Measurements from ENCODE around the gene SLC25A29.
"Not testable (repeated sequence)": the region's sequence is repeated elsewhere in the genome, so short reads cannot be mapped to it uniquely, and the experiment has no call there.

The SLC25A29 gene

GRCh38 chr14:100292776-100293461, 13.3 kb downstream of the SLC25A29 start:
- no peak for DNase-seq

DNA sequence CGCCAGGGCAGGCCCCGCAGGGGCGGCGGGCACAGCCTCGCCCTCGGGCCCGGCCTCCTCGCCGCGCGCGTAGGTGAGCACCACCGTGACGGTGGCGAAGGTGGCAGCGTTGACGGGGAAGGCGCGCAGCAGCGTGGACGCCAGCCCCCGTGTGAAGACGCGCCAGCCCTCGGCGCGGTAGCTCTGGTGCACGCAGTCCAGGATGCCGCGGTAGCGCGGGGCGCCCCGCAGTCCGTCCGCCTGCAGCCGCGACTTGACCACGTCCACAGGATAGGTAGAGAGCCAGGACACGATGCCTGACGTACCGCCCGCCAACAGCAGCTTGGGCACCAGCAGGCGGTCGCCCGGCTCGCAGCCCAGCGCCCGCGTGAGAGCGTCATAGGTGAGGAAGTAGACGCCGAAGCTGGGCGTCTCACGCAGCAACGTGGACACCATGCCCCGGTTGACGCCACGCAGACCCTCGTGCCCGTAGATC, 13.9 kb downstream of the SLC25A29 start:
- DNase-seq: no peak

DNA sequence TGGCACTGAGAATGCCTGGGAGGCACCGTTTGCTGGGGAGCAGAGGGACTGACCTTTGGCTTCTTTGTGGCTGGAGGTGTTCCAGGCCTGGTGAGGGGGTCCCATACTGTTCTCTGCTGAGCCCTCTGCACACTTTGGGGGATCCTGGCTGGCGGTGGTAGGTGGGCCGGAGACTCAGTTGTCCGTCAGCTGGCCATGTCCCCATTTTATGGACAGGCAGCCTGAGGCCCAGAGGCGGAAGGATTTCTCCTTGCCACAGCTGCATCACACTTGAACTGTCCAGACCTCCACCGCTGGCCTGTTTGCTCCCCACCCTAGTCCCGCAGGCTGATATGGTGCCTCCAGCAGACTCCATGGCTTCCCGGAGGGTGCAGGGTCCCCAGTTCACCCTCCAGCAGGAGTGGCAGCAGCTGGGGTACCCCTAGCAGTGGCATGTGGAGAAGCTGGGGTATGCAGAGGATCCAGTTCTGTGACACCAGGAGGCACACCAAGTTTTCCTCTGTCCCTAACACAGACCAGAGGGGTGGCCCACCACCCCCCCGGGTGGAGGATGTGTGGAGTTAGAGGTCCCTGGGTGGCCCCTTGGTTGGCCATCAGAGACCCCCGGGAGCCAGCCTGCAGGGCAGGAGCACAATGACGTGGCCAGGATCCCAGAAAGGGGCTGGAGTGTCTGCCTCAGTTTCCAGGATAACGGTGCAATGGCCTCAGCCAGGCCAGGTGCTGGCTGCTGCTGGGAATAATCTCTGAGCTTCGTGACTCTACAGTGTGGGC, 14.8 kb downstream of the SLC25A29 start:
- DNase-seq: no peak

- no peak for DNase-seq
Measured at GRCh38 chr14:100290607-100291304, 15.5 kb downstream of the SLC25A29 start.

DNA sequence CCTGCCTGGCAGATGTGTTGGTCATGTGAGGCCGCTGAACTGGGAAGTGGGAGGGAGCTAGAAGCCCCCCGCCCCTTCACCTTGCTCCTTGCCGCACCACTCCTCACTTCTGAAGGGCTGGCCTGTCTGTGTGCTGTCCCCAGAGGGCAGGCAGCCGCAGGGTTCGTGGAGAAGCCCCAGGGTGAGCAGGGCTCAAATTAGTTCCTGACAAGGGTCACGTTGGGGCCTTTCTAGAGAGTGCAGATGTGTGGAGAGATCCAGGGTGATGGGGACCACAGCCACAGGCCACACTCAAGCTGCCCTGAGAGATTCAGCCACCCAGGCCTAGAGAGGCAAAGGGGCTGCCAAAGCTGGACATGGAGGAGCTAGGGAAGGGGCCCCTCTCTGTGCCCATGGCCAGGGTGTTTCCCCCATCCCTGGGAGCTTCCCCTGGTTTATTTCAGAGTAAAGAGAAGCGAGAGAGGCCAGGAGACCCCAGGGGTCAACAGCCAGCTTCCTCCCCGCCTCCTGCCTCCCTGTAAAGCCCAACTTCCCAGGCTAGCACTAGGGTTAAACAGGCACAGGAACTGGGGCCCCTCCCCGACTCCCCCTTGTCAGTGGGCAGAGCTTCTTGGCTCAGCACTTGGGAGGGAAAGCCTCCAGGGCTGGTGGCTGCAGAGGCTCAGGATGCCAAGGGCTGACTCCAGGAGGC, 16.2 kb downstream of the SLC25A29 start:
- no peak for DNase-seq

GRCh38 chr14:100288382-100289185, 17.7 kb downstream of the SLC25A29 start:
- DNase-seq: no peak

DNA sequence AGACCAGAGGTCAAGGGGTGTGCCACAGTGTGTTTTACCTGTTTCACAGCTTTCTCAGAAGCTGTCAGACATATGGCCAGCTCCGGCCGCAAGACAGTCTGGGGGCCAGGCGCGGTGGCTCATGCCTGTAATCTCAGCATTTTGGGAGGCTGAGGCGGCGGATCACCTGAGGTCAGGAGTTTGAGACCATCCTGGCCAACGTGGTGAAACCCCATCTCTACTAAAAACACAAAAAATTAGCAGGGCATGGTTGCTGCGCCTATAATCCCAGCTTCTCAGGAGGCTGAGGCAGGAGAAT, 18.3 kb downstream of the SLC25A29 start:
- not testable (repeated sequence) for DNase-seq

DNA sequence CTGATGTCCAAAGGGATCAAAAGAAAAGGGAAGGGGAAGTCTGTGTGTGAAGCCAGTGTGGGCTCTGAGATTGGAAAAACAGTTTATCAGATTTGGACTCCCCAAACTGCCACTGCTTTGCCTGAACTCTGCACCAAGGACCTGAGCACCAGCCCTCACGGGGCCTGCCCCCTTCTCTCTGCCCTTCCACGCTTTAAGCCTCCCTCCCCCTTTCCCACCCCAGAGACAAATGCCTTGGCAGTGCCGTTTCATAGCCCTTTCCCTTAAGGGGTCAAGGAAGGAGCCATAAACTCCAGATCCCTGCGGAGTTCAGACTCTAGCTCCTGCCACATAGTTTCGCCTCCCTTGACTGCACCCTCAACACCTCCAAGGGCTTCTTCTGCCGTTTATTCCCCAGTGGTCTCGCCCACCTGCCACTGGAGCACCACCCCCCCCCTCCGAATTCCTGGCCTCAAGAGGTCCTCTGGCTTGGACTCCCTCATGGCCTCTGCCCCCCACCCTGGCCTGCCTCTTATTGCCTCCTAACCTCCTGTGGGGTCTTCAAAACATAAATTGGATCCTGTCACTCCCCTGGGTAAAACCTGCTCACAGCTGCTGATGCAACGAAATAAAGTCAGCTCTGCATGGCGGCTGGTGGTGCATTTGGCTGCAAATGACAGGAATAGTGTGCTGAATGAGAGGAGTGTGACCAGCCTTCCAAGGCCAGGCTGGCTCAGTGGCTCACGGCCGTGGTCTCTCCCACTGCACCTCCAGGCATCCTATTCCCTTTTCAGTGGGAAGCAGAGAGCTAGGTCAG, 18.8 kb downstream of the SLC25A29 start:
- no peak for DNase-seq

DNA sequence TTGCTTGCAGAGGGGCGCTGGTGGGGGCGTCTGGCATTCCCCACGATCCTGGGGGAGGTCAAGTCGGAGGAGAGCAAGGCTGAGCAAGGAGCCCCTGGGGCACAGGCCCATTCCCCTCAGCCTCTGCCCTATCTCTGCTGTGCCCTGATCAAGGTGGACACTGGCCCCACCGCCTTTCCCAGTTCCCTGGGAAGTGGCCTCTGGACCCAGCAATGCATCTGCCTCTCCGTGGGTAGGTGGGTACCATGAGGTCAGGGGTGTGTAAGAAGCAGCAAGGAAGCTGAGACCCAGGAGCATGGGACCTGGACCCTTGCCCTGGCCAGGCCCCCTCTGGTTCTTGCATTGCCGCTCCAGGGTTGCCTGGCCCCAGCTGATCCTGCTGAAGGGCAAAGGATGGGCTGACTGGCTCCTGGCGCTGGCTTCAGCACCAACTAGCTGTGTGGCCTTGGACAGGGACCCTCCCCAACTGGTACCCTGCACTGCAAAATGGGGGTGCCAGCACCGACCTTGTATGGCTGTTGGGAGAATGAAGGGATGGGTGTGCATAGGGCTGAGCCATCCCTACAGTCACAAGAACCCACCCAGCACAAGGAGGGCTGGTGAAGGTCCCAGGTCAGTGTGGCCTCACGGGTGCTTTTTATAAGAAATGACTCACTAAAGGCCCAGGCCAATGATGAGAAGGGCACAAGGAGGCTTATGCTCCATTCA, 19.6 kb downstream of the SLC25A29 start:
- DNase-seq: no peak

DNA sequence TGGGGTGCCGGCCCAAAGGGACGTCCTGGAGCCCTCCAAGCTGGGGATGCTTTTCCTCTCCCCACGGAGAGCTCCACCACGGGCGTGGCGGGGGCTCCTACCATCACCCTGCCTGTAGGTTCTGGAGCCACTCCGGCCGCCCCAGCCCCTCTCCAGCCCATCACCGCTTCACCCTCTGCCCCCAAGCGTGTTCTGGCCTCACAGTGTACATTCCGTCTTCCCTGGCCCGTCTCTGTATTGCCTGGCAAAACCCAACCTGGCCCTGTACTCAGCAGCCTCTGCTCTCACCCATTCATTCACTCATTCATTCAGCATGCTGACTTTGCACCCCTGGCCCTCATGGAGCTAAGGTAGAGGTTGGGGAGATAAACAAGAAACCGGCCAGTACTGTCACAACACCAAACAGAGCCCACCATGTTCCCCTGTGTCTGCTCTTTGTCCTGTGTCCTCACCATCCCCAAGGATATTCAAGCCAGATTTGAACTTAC, 20.3 kb downstream of the SLC25A29 start:
- DNase-seq: no peak

DNA sequence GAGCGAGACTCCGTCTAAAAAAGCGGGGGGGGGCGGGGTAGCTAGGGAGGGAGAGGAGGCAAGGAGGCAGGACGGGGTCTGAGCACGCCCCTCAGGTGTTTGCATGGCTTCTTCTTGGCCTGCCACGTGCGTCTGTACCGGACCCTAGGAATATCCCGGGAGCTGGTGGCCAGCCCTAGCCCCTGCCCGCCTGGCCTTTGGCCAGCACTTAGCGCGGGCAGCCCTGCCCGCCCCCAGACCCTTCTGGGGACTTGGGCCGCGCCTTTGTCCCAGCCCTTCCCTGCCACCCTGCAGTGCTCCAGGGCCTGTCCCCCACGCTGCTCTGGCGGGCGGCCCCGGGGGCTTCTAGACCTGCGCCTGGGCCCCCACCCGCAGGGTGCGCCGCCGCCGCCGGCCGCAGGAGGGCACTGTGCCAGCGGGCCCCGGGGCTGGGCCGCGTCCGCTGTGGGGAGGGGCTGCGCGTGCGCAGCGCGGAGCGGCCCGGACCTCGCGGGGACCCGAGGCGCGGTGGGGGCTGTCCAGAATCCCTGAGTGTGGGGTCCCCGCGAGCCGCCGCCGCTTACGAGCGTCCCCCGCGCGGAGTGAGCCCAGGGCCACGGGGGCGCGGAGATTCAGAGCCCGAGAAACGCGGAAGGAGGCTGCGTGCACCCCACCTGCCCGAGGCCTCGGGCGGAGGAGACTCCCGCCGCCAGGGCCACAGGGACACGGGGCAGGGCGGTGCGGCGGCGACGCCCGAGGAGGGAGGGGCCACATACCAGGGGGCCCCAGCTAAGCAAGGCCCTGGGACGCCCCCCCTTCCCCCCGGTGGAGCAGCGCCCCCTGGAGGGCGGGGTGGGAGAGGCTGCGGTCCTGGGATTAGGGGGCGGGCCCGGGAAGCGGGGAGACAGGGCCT, 21.0 kb downstream of the SLC25A29 start:
- DNase-seq: peak; percentile 59

DNA sequence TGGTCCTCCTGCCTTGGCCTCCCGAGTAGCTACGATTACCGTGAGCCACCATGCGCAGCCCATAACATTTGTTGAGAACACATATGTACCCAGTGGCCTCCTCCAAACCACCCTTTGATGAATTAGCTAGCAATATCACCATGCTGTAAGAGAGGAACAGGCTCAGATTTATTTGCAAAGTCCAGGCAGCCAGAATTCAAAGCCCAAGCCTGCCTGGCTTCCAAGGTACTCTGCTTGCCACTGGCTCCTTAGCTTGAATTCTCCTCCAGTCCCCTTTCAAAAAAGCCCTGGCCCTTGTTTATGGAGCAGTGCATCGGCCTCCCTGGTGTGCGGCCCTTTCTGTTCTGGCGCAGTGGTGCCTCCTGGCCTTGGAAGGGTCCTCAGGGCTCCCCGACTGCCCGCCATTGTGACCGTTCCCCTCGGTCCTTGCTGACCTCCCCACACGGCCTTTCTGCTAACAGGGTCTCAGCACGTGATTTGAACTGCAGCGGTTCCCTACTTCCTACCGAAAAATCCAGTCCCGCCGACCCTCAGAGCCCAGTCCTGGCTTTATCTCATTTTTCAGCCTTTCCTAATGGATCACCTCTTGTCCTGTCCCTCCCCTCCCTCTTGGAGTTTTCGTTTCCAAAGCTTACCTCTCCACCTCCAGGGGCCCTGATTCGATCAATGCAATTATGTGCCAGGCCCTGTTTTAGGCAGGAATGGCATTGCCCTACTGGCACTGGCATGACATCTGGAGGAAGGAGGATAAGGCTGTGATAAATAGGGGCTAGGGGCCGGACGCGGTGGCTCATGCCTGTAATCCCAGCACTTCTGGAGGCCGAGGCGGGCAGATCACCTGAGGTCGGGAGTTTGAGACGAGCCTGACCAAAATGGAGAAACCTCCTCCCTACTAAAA, 22.0 kb downstream of the SLC25A29 start:
- DNase-seq: no peak

DNA sequence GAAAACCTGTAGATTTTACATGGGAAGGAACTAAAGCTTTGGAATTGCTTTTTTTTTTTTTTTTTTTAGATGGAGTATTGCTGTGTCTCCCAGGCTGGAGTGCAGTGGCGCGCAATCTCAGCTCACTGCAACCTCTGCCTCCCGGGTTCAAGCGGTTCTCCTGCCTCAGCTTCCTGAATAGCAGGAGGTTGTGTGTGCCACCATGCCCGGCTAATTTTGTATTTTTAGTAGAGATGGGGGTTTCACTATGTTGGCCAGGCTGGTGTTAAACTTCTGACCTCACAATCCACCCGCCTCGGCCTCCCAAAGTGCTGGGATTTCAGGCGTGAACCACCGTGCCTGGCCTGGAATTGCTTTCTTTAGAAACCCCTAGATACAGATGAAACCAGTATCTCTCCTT, 22.8 kb downstream of the SLC25A29 start:
- not testable (repeated sequence) for DNase-seq

DNA sequence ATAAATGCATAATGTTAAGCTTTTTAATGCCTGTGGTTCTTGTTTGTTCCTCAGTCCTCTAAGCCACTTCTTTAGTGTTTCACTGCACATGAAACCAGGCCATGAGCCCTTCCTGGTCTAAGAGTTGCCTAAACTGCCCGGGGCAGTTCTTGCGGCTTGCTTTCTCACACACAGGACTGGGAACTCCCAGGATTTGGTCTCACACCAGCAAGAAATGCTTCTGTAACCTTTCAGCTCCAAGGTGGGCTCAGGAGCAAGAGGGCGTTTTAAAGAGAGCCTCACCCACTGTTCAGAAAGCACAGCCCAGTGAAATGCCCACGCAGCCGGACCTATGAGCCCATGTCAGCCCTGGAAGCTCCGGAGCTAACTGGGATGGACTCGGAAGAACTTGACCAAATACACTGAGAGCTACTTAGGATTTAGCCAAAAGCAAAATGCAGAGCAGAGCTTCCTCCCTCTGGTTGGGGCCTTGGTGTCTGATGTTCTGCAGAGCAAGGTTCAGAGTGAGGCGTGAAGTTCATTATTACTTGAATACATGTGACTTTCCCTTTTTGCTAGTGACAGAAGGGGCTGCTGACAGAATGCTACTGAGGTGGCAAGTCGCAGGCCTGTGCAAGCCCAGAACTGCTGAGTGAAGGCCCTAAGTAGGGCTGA, 23.4 kb downstream of the SLC25A29 start:
- DNase-seq: no peak

- no peak for DNase-seq
Measured at GRCh38 chr14:100282083-100282350, 24.2 kb downstream of the SLC25A29 start.

DNA sequence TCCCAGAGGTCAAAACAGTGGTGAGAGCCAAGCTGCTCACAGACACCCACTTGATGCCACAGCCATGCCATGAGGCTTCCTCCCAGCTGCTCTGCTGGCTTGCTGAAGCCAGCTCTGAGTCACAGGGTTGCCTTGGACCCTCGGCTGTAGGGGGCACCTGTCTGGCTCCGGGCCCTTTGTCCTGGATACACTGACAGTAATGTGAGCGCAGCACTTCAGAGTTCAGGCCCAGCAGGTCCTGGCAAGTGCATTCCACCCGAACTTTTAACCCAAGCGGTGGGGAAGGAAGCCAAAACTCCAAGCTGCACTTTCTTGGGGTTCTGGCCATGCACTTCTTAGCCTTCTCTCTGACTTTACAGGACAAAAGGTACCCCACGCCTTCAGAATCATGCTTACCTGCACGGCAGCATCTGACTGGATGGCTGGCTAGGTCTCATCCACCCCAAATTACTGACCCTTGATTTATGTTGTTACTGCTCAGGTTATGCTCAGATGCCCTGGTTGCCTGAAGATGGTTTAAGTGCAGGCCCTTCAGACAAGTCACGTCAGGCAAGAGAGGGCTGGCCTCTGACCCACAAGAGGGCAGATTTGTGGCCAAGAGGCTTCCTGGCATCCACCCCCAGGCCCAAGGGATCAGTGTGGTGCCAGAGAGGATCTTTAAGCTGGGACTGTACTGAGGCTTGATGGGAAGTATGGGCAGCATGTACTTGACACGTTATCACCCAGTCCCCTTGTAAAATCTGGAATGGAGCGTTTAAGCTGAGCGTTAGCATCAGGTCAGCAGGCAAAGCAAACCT, 24.8 kb downstream of the SLC25A29 start:
- no peak for DNase-seq

DNA sequence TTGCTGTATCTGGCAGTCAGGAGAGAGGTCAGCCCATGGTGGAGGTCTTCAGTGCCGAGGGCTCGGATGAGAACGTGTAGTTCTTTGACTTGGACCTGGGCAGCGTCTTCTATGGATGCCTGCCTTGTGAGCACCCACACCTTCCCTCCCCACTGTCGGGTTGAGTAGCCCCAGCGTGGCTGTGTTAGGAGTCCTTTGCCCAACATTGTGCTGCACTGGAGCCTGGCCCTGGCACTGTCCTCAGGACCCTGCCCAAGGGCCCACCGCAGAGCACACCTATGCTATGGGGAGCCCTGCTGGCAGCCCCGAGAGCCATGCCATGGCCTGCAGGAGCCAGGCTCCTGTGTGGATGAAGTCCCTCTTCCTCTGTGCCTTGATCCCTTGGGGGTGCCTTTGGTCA, 26.7 kb downstream of the SLC25A29 start:
- DNase-seq: no peak

Measured in fibroblast of upper back skin (primary cell).